Thyroid gland (tissue), 4 donors: Measurements from ENCODE around the gene EPN3.
A peak's percentile ranks its signal among the peaks of the same experiment; 100 is the strongest.

Experiments used
- CTCF ChIP-seq, 6 experiments: fragments of 200-600 bp in 3 of 6; fragments of 450-650 bp in 3 of 6; sonication (generic) in 3 of 6; IDR thresholded peaks; one replicate each; pipeline ENCODE4 v1.5.1; 2016 to 2019; ENCODE audit warnings: antibody characterized with exemption in 6 of 6, mild to moderate bottlenecking in 2 of 6, inconsistent platforms in 1 of 6, moderate library complexity in 1 of 6
- POLR2A ChIP-seq, 2 donors: fragments of 450-650 bp; IDR thresholded peaks; one replicate each; pipeline ENCODE4 v1.6.1; 2017; ENCODE audit warnings: antibody characterized with exemption in 2 of 2, mild to moderate bottlenecking in 2 of 2, moderate library complexity in 1 of 2

GRCh38 chr17:50550661-50551432 lies 18.3 kb downstream of the EPN3 start:
- TF ChIP-seq CTCF (IDR thresholded peaks at IDR 0.05) (peak; percentile 63 to 98 (median 90)), POLR2A (IDR thresholded peaks at IDR 0.05) (no peak)
